CD4-positive, alpha-beta memory T cell (primary cell): ENCODE data around the gene CACNA1D. TPM values are rescaled to one million over a fixed set of nuclear protein-coding genes. Genes with fewer than 3 reads are reported as not detected.

Experiments
- CTCF ChIA-PET: fragments of 350-600 bp; sonication (Branson Sonifier 250); formaldehyde crosslinking; loops from one replicate; lab custom pipeline; 2021; ENCODE audit warnings: inconsistent platforms; ENCODE audit not compliant: partially characterized antibody; lab: Charles Lee
- POLR2A ChIA-PET: fragments of 350-600 bp; sonication (Branson Sonifier 250); formaldehyde crosslinking; loops from one replicate; lab custom pipeline; 2021; ENCODE audit not compliant: partially characterized antibody; lab: Charles Lee
- DNase-seq, 5 donors: peaks; one replicate each; pipeline versions ENCODE4 v3.0.0 to v3.0.0-alpha.2; 2020 to 2022; ENCODE audit warnings: mixed read lengths in 1 of 5
- H3K27ac ChIP-seq: one replicate; pipeline ENCODE4 v1.7.0; 2013; ENCODE audit warnings: low read depth, low read length
- H3K27me3 ChIP-seq: 2 replicates; pipeline ENCODE4 v1.7.0; 2013; ENCODE audit warnings: mild to moderate bottlenecking, low read length, moderate library complexity; ENCODE audit not compliant: insufficient read depth
- H3K36me3 ChIP-seq: 2 replicates; pipeline ENCODE4 v1.7.0; 2013; ENCODE audit warnings: mild to moderate bottlenecking, low read length, moderate library complexity; ENCODE audit not compliant: insufficient read depth
- H3K4me1 ChIP-seq: 2 replicates; pipeline ENCODE4 v1.7.0; 2013; ENCODE audit warnings: mild to moderate bottlenecking, low read length, moderate library complexity; ENCODE audit not compliant: insufficient read depth
- H3K4me3 ChIP-seq, 2 donors: one replicate each; pipeline ENCODE4 v1.7.0; 2013; ENCODE audit warnings: low read length in 2 of 2, mild to moderate bottlenecking in 1 of 2
- H3K9me3 ChIP-seq, 2 donors: one replicate each; pipeline ENCODE4 v1.7.0; 2013; ENCODE audit warnings: low read length in 2 of 2, control low read depth in 1 of 2; ENCODE audit not compliant: control insufficient read depth in 1 of 2
- H3K27ac Mint-ChIP-seq, 7 donors: one replicate each; pipeline ENCODE4 v1.8.0; 2020 to 2021; ENCODE audit warnings: mixed read lengths in 7 of 7, mild to moderate bottlenecking in 6 of 7, inconsistent platforms in 3 of 7, moderate library complexity in 3 of 7
- H3K27me3 Mint-ChIP-seq, 2 donors: one replicate each; pipeline ENCODE4 v1.8.0; 2020 to 2021; ENCODE audit warnings: mixed read lengths in 2 of 2
- H3K36me3 Mint-ChIP-seq, 2 donors: one replicate each; pipeline ENCODE4 v1.8.0; 2020 to 2021; ENCODE audit warnings: mixed read lengths in 2 of 2, inconsistent platforms in 1 of 2, mild to moderate bottlenecking in 1 of 2
- H3K4me1 Mint-ChIP-seq, 4 donors: one replicate each; pipeline ENCODE4 v1.8.0; 2020 to 2021; ENCODE audit warnings: mixed read lengths in 4 of 4, mild to moderate bottlenecking in 1 of 4
- H3K4me3 Mint-ChIP-seq, 8 donors: one replicate each; pipeline ENCODE4 v1.8.0; 2020 to 2021; ENCODE audit warnings: mixed read lengths in 8 of 8, mild to moderate bottlenecking in 7 of 8, moderate library complexity in 6 of 8, inconsistent platforms in 3 of 8
- H3K9me3 Mint-ChIP-seq, 8 donors: one replicate each; pipeline ENCODE4 v1.8.0; 2020 to 2021; ENCODE audit warnings: mixed read lengths in 8 of 8, mild to moderate bottlenecking in 5 of 8, inconsistent platforms in 3 of 8, moderate library complexity in 1 of 8
- intact Hi-C: fragments of 100-400 bp; cut with micrococcal nuclease; formaldehyde crosslinking; loops from one replicate; pipeline ENCODE4 v1.15.1; 2023
- polyA plus RNA-seq, 2 donors: library from polyadenylated mRNA; unstranded; fragments of 300-500 nt; fragmentation: Illumina TruSeq; gene quantifications; one replicate each; pipeline ENCODE4 v1.2.3, GENCODE V29; 2021
- total RNA-seq, 2 experiments: library from RNA; stranded (reverse); gene quantifications; one replicate each; pipeline ENCODE4 v1.2.3, GENCODE V29; 2021

The CACNA1D gene
- total and polyA plus RNA-seq, 4 experiments from 2014 or later = 0.06 TPM; not detected in 3

GRCh38 chr3:53846134-53846850 lies 351.9 kb downstream of the CACNA1D start, which contains the start of the genes CHDH and IL17RB:
CHDH (minus strand) TSS chr3:53846419; CDS start chr3:53824008, 22,411 bp downstream.
IL17RB (plus strand) TSS chr3:53846568; CDS start chr3:53846589, 21 bp downstream.
- no peaks in the 10 kb centered on the region for H3K36me3 ChIP-seq
- ChIA-PET POLR2A (interaction anchor here (1.1 kb wide), 1 partner anchor 9 kb away, joined by 4 read pairs; no protein-coding TSS in a partner anchor), CTCF (interaction anchor here (0.9 kb wide), 1 partner anchor 547 kb away, joined by 3 read pairs; no protein-coding TSS in a partner anchor)
- intact Hi-C loops = no loop called here
- Mint-ChIP-seq H3K27ac (peak within 1 kb of the TSS in 3 of 7 donors; percentile 27 to 71 (median 63)), H3K4me3 (peak within 1 kb of the TSS; percentile 28 to 77 (median 68)), H3K4me1 (peaks cover 2 to 13% (median 7%) of the 10 kb centered on the region in 4 donors), H3K27me3 (peaks cover 30 to 39% of the 10 kb centered on the region in 2 donors), H3K36me3 (no peaks in the 10 kb centered on the region), H3K9me3 (no peaks in the 10 kb centered on the region)
- peaks cover 5% of the 10 kb centered on the region for H3K27me3 ChIP-seq
- peak in 1 of 5 donors; percentile 6 for DNase-seq
- no peaks in the 10 kb centered on the region for H3K9me3 ChIP-seq
- H3K4me1 ChIP-seq = no peaks in the 10 kb centered on the region
- H3K27ac ChIP-seq = no peak within 1 kb of the TSS
- H3K4me3 ChIP-seq = peak within 1 kb of the TSS in 1 of 2 donors; percentile 14

GRCh38 chr3:53846851-53847155 lies 352.4 kb downstream of the CACNA1D start:
- Histone ChIP-seq H3K4me1 (no peaks in the 10 kb centered on the region), H3K9me3 (no peaks in the 10 kb centered on the region), H3K36me3 (no peaks in the 10 kb centered on the region), H3K27ac (no peak overlapping the region), H3K27me3 (peaks cover 5% of the 10 kb centered on the region), H3K4me3 (no peak overlapping the region)
- ChIA-PET POLR2A (no interaction called here), CTCF (no interaction called here)
- Mint-ChIP-seq H3K9me3 (no peaks in the 10 kb centered on the region), H3K27ac (no peak overlapping the region), H3K4me1 (peaks cover 2 to 13% (median 7%) of the 10 kb centered on the region in 4 donors), H3K4me3 (peak overlapping the region; percentile 28 to 77 (median 64)), H3K27me3 (peaks cover 30 to 40% of the 10 kb centered on the region in 2 donors), H3K36me3 (no peaks in the 10 kb centered on the region)
- no peak for DNase-seq
- intact Hi-C loops = no loop called here

DNA sequence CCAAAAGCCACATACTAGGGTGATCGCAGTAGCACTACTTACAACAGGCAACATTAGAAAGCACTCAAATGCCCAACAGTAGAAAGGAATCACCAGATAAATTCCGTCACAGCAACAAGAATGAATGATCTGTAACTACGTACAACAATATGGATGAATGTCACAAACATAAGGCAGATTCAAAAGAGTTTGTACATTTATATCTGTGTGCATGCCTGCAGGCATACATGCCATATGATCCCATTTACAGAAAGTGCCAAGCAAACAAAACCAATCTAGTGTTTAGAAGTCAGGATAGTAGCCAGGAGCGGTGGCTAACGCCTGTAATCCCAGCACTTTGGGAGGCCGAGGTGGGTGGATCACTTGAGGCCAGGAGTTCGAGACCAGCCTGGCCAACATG lies 355.5 kb downstream of the CACNA1D start:
- no peak for DNase-seq
- H3K27me3 ChIP-seq = peaks cover 4% of the 10 kb centered on the region
- intact Hi-C loops = no loop called here
- H3K4me1 Mint-ChIP-seq = peaks cover 2 to 8% (median 5%) of the 10 kb centered on the region in 4 donors
- H3K4me1 ChIP-seq = no peaks in the 10 kb centered on the region
- no peak overlapping the region for H3K4me3 ChIP-seq
- no peak overlapping the region for H3K4me3 Mint-ChIP-seq
- peaks cover 14 to 24% of the 10 kb centered on the region in 2 donors for H3K27me3 Mint-ChIP-seq
- H3K36me3 ChIP-seq = no peaks in the 10 kb centered on the region
- no peaks in the 10 kb centered on the region for H3K9me3 ChIP-seq
- no peaks in the 10 kb centered on the region for H3K9me3 Mint-ChIP-seq
- no peak overlapping the region for H3K27ac ChIP-seq
- no peak overlapping the region for H3K27ac Mint-ChIP-seq
- CTCF ChIA-PET = no interaction called here
- POLR2A ChIA-PET = no interaction called here
- H3K36me3 Mint-ChIP-seq = no peaks in the 10 kb centered on the region

DNA sequence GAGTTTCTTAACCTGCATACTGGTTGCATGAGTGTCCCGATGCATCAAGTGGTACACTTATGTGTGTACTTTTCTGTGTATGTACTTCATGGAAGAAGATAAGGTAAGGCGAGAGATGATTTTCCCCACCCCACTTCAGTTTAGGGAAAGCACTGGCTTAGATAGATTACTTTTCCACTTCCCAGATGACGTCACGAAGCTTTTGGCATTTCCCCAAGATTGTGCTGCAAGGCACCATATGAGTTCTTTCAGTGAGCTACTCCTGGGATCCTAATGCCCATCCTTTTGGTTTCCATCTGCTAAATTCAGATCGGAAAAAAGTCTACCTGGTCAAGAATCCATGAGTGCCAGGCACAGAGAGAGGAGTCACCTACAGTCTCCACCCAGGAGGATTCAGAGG lies 356.5 kb downstream of the CACNA1D start:
- ChIA-PET POLR2A (no interaction called here), CTCF (no interaction called here)
- Mint-ChIP-seq H3K27ac (no peak overlapping the region), H3K36me3 (no peaks in the 10 kb centered on the region), H3K4me3 (no peak overlapping the region), H3K9me3 (no peaks in the 10 kb centered on the region), H3K4me1 (peaks cover 0 to 8% (median 2%) of the 10 kb centered on the region in 4 donors), H3K27me3 (peaks cover 10 to 16% of the 10 kb centered on the region in 2 donors)
- no peaks in the 10 kb centered on the region for H3K27me3 ChIP-seq
- H3K27ac ChIP-seq = no peak overlapping the region
- no peaks in the 10 kb centered on the region for H3K4me1 ChIP-seq
- H3K9me3 ChIP-seq = no peaks in the 10 kb centered on the region
- DNase-seq = no peak
- no peak overlapping the region for H3K4me3 ChIP-seq
- intact Hi-C loops = no loop called here
- no peaks in the 10 kb centered on the region for H3K36me3 ChIP-seq

DNA sequence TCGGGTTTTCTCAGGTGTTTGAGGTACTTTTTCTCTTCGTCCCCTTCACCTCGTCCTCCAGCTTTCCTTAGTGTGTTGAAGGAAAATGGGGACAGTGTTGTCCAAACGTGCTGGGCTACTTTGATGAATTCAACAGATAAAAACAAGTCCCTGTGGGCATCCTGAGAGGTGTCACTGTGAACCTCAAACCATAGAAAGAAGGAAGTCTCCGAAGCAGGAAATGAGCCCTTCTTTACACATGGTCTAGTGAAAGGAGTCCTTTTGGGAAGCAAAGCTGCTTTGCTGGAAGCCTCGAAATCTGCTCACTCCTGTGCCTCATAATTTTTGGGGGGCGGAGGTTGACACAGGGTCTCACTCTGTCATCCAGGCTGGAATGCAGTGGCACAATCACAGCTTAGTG lies 362.6 kb downstream of the CACNA1D start:
- ChIA-PET CTCF (no interaction called here), POLR2A (no interaction called here)
- no peaks in the 10 kb centered on the region for H3K9me3 ChIP-seq
- H3K4me1 Mint-ChIP-seq = no peaks in the 10 kb centered on the region
- H3K4me3 Mint-ChIP-seq = no peak overlapping the region
- no peaks in the 10 kb centered on the region for H3K9me3 Mint-ChIP-seq
- H3K4me1 ChIP-seq = no peaks in the 10 kb centered on the region
- H3K27ac Mint-ChIP-seq = no peak overlapping the region
- DNase-seq = no peak
- H3K4me3 ChIP-seq = no peak overlapping the region
- H3K36me3 Mint-ChIP-seq = peaks cover 11 to 17% of the 10 kb centered on the region in 2 donors
- H3K27me3 Mint-ChIP-seq = no peaks in the 10 kb centered on the region
- H3K36me3 ChIP-seq = peaks cover 3% of the 10 kb centered on the region
- H3K27ac ChIP-seq = no peak overlapping the region
- intact Hi-C loops = no loop called here
- H3K27me3 ChIP-seq = no peaks in the 10 kb centered on the region

- Mint-ChIP-seq H3K4me3 (no peak overlapping the region), H3K4me1 (no peaks in the 10 kb centered on the region)
These were observed 363.8 kb downstream of the CACNA1D start for GRCh38 chr3:53858096-53858741.

GRCh38 chr3:53859178-53859577 lies 364.8 kb downstream of the CACNA1D start:
- H3K4me3 Mint-ChIP-seq = no peak overlapping the region
- no peaks in the 10 kb centered on the region for H3K9me3 Mint-ChIP-seq
- Histone ChIP-seq H3K4me1 (no peaks in the 10 kb centered on the region), H3K27ac (no peak overlapping the region), H3K36me3 (peaks cover 6% of the 10 kb centered on the region), H3K4me3 (no peak overlapping the region), H3K9me3 (no peaks in the 10 kb centered on the region), H3K27me3 (no peaks in the 10 kb centered on the region)
- H3K27ac Mint-ChIP-seq = no peak overlapping the region
- no peaks in the 10 kb centered on the region for H3K4me1 Mint-ChIP-seq
- CTCF ChIA-PET = no interaction called here
- peaks cover 21 to 36% of the 10 kb centered on the region in 2 donors for H3K36me3 Mint-ChIP-seq
- POLR2A ChIA-PET = no interaction called here
- no peaks in the 10 kb centered on the region for H3K27me3 Mint-ChIP-seq
- intact Hi-C loops = no loop called here
- DNase-seq = no peak

More at GRCh38 chr3:53858096-53858741, 363.8 kb downstream of the CACNA1D start:
- Histone ChIP-seq H3K27ac (no peak overlapping the region), H3K4me1 (no peaks in the 10 kb centered on the region), H3K36me3 (peaks cover 6% of the 10 kb centered on the region), H3K27me3 (no peaks in the 10 kb centered on the region), H3K9me3 (no peaks in the 10 kb centered on the region), H3K4me3 (no peak overlapping the region)
- no peaks in the 10 kb centered on the region for H3K9me3 Mint-ChIP-seq
- H3K27ac Mint-ChIP-seq = peak overlapping the region in 1 of 7 donors; percentile 59
- intact Hi-C loops = no loop called here
- CTCF ChIA-PET = no interaction called here
- H3K36me3 Mint-ChIP-seq = peaks cover 21 to 28% of the 10 kb centered on the region in 2 donors
- POLR2A ChIA-PET = no interaction called here
- H3K27me3 Mint-ChIP-seq = no peaks in the 10 kb centered on the region
- no peak for DNase-seq
